ENCODE results near the gene SH2B2. TPM values are rescaled to one million over a fixed set of nuclear protein-coding genes. Genes with fewer than 3 reads are reported as not detected.
"Not testable (repeated sequence)": the region's sequence is repeated elsewhere in the genome, so short reads cannot be mapped to it uniquely, and the experiment has no call there.

SH2B2 gene
- total and polyA plus RNA-seq, 8 donors: 3.1 to 8.2 (median 3.9) TPM

DNA sequence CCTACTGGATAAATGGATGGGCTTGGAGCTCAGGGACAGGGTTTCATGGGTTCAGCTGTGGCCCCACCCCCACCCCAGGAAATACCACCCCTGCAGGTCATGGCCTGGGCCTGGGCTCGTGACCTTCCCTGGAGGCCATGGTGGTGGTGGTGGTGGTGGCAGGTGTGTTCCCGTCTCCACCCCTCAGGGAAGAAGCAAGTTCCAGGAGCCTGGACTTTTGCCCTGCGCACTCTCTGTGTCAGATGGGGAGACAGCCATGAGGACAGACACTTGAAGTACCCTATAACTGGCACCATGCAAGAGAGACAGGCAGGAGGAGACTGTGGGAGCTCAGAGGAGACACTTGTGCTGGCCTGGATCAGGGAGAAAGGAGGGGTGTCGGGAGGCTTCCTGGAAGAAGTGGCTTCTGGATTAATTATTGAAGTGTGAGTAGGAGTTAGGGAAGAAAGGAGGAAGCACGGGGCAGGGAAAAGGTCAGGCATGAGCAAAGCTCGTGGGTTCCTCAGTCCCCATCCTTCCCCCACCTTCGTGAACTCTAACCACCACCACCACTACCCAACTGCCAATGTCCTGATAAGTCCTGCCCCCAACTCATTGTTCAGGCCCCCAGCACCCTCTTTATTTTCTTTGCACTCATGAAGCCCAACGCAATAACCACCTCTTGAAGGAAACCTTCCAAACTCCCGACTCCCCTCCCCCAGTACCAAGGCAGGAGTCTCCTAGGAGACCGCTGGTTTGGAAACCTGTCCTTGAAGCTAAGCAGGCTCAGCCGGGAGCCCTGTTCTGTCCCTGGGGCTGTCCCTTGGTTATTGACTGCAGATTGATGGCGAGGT lies 8.9 kb downstream of the SH2B2 start:
- no peak for DNase-seq
- no peaks in the 10 kb centered on the region for H3K36me3 ChIP-seq
- no peak overlapping the region for H3K4me3 ChIP-seq
- H3K9me3 ChIP-seq: no peaks in the 10 kb centered on the region
- ATAC-seq: peak; percentile 22
- intact Hi-C loops (cut with DNase I): no loop called here
- TF ChIP-seq, protein P1, sequence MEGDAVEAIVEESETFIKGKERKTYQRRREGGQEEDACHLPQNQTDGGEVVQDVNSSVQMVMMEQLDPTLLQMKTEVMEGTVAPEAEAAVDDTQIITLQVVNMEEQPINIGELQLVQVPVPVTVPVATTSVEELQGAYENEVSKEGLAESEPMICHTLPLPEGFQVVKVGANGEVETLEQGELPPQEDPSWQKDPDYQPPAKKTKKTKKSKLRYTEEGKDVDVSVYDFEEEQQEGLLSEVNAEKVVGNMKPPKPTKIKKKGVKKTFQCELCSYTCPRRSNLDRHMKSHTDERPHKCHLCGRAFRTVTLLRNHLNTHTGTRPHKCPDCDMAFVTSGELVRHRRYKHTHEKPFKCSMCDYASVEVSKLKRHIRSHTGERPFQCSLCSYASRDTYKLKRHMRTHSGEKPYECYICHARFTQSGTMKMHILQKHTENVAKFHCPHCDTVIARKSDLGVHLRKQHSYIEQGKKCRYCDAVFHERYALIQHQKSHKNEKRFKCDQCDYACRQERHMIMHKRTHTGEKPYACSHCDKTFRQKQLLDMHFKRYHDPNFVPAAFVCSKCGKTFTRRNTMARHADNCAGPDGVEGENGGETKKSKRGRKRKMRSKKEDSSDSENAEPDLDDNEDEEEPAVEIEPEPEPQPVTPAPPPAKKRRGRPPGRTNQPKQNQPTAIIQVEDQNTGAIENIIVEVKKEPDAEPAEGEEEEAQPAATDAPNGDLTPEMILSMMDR (IDR thresholded peaks at IDR 0.05): no peak
- peaks cover 0 to 9% of the 10 kb centered on the region in 2 donors for H3K4me1 ChIP-seq
- H3K27me3 ChIP-seq: peaks cover 0 to 9% of the 10 kb centered on the region in 2 donors
- H3K27ac ChIP-seq: no peak overlapping the region

DNA sequence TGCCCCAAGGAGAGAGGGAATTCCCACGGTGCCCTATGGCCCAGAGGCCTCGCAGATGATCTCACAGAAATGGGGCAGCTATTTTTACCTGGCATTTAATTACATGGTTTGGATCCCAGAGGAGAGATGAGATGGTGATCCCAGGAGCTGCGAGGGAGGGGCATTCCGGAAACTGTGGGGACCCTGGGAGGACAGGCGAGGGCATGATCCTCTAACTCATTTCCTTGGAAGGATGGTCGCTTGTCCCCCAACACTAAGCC lies 9.4 kb downstream of the SH2B2 start:
- intact Hi-C loops (cut with DNase I): no loop called here
- DNase-seq (no peak), ATAC-seq (no peak)
- Histone ChIP-seq H3K27ac (no peak overlapping the region), H3K4me3 (no peak overlapping the region), H3K36me3 (no peaks in the 10 kb centered on the region), H3K4me1 (peaks cover 0 to 9% of the 10 kb centered on the region in 2 donors), H3K9me3 (no peaks in the 10 kb centered on the region), H3K27me3 (peaks cover 0 to 15% of the 10 kb centered on the region in 2 donors)
- TF ChIP-seq, protein P1 (IDR thresholded peaks at IDR 0.05): no peak

DNA sequence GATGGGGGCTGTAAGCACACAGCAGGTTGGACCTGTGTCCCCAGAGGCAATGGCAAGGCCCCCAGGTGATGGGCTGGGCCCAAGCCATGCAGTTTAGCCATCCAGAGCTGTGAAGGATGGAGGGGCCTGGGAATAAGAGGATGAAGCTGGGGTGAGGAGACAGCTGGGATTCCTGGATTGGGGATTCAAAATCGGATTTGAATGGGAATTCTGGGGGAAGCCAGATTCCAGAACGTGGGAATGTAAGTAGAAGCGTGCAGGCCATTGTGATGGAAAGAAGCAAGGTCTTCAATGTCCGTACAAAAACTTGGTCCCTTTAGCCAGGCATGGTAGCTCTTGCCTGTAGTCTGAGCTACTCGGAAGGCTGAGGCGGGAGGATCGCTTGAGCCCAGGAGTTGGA lies 9.8 kb downstream of the SH2B2 start:
- Histone ChIP-seq H3K4me1 (peaks cover 0 to 9% of the 10 kb centered on the region in 2 donors), H3K9me3 (no peaks in the 10 kb centered on the region), H3K27ac (no peak overlapping the region), H3K36me3 (no peaks in the 10 kb centered on the region), H3K27me3 (peaks cover 0 to 15% of the 10 kb centered on the region in 2 donors), H3K4me3 (no peak overlapping the region)
- DNase-seq (no peak), ATAC-seq (no peak)
- intact Hi-C loops (cut with DNase I): no loop called here
- TF ChIP-seq, protein P1 (IDR thresholded peaks at IDR 0.05): no peak

DNA sequence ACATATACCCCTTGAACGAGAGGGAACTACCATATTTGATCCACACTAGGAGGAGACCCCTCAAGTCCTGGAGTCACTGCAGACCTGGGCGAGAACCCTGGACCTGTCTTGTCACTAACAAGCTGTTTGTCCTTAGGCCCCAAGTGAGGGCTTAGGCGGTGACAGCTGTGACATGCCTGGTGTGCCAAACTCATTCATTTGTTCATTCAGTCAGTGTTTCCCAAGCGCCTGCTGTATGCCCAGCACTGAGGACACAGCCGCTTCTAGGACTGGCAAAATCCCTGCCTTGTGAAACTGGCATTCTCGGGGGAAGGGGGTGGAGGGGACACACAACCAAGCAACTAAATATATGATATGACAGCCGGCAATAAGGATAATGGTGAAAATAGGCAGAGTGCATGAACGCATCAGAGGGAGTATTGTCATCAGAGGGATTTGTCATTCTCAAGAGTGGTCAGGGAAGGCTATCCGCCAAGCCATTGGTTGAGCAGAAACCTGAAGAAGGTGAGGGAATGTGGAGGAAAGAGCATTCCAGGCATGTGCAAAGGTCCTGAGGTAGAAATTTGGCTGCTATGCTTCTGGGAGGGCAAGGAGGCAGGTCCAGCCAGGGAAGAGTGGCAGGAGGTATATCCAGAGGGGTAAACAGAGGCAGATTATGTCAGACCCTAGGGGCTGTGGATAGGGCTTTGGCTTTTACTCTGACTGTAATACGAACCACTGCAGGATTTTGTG lies 11.0 kb downstream of the SH2B2 start:
- H3K36me3 ChIP-seq: no peaks in the 10 kb centered on the region
- no peak overlapping the region for H3K27ac ChIP-seq
- TF ChIP-seq, protein P1 (IDR thresholded peaks at IDR 0.05): no peak
- intact Hi-C loops (cut with DNase I): no loop called here
- DNase-seq: no peak
- peaks cover 0 to 15% of the 10 kb centered on the region in 2 donors for H3K27me3 ChIP-seq
- H3K4me1 ChIP-seq: peaks cover 0 to 9% of the 10 kb centered on the region in 2 donors
- no peak overlapping the region for H3K4me3 ChIP-seq
- no peak for ATAC-seq
- no peaks in the 10 kb centered on the region for H3K9me3 ChIP-seq

DNA sequence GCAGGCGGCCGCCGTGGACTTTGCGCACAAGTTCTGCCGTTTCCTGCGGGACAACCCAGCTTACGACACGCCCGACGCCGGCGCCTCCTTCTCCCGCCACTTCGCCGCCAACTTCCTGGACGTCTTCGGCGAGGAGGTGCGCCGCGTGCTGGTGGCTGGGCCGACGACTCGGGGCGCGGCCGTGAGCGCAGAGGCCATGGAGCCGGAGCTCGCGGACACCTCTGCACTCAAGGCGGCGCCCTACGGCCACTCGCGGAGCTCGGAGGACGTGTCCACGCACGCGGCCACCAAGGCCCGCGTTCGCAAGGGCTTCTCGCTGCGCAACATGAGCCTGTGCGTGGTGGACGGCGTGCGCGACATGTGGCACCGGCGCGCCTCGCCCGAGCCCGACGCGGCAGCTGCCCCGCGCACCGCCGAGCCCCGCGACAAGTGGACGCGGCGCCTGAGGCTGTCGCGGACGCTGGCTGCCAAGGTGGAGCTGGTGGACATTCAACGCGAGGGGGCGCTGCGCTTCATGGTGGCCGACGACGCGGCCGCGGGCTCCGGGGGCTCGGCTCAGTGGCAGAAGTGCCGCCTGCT lies 14.1 kb downstream of the SH2B2 start:
- TF ChIP-seq, protein P1 (IDR thresholded peaks at IDR 0.05): no peak
- intact Hi-C loops (cut with DNase I): no loop called here
- H3K27me3 ChIP-seq: peaks cover 0 to 15% of the 10 kb centered on the region in 2 donors
- H3K4me1 ChIP-seq: peaks cover 0 to 30% of the 10 kb centered on the region in 2 donors
- no peak overlapping the region for H3K27ac ChIP-seq
- no peaks in the 10 kb centered on the region for H3K36me3 ChIP-seq
- no peak for ATAC-seq
- H3K9me3 ChIP-seq: no peaks in the 10 kb centered on the region
- H3K4me3 ChIP-seq: no peak overlapping the region
- DNase-seq: peak in 2 of 4 donors; percentile 23 to 79

DNA sequence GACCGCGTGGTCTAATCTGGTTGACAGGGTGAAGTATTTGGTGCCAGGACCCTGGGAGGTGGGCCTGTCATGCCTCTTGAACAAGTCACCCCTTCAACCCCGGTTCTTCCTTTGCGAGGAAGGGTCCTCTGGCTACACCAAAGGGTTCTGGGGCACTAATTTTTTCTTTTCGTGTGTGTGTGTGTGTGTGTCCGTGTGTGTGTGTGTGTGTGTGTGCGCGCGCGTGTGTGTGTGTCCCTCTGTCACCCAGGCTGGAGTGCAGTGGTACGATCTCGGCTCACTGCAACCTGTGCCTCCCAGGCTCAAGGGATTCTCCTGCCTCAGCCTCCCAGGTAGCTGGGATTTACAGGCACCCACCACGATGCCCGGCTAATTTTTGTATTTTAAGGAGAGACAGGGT lies 14.7 kb downstream of the SH2B2 start:
- peaks cover 0 to 36% of the 10 kb centered on the region in 2 donors for H3K4me1 ChIP-seq
- H3K27me3 ChIP-seq: peaks cover 0 to 15% of the 10 kb centered on the region in 2 donors
- H3K27ac ChIP-seq; intact Hi-C loops (cut with DNase I); H3K9me3 ChIP-seq; H3K4me3 ChIP-seq; ATAC-seq; H3K36me3 ChIP-seq; DNase-seq: not testable (repeated sequence)
